ENCODE data around the gene KLLN.
"Not testable (repeated sequence)": the region's sequence is repeated elsewhere in the genome, so short reads cannot be mapped to it uniquely, and the experiment has no call there.

The KLLN gene

DNA sequence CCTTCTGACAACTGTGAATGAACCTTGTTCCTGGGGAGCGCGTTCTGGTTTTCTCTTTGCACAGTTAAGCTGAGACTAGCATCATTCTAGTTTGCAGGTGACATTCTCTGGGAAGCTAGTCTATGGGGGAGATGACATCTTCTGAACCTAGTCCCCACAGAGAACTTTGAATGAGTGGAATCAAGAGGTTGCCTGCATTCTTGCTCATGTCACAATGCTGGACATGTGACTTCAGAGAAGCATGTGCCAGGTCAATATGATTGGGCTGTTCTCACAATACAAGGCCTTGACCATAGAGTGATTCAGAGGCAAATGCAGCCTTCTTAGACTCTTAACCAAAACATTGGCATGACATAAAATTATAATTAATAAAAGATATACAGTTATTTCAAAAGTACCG lies 22.1 kb downstream of the KLLN start:
- DNase-seq: no peak

DNA sequence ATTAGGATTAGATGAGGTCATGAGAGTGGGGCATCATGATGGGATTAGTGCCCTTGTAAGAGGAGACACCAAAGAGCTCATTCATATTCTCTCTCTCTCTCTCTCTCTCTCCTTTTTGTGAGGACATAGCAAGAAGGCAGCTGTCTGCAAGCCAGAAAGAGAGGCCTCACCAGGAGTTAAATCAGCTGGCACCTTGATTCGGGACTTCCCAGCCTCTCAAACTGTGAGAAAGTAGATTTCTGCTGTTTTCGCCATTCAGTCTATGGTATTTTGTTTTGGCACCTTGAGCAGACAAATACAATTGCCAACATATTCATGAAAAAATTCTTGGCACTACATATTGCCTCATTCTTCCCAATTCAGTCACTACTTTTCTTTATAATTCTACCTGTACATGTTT lies 24.7 kb downstream of the KLLN start:
- no peak for DNase-seq

DNA sequence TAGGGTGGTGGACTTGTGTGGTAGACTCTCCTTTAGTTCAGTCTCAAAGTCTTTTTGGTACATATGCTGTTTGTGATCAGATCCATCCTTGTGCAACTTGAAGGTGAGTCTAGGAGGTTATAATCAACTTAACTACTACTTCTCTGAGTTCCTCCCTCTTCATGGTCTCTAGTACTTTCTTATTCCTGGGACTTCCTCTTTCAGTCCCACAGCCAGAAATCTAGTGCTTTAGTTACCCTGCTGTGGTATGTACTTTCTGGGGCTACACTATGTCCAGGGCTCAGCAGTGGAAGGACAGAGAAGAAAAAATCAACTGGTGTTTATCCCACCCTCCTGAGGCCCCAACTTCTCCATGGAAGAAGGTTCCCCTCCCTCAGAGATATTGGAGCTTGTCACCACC lies 25.9 kb downstream of the KLLN start:
- DNase-seq: no peak

DNA sequence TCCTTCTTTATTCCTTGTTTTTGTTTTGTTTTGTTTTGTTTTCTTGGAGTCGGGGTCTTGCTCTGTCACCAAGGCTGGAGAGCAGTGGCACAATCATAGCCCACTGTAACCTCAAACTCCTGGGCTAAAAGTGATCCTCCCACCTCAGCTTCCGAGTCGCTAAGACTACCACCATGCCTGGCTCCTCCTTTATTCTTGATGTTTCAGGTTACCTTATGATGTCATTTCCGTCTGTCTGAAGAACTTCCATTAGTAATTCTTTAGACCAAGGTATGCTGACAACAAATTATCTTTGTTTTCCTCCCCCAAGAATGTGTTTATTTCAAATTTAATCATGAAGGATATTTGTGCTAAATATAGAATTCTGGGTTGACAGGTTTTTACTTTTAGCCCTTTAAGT lies 27.2 kb downstream of the KLLN start:
- no peak for DNase-seq

DNA sequence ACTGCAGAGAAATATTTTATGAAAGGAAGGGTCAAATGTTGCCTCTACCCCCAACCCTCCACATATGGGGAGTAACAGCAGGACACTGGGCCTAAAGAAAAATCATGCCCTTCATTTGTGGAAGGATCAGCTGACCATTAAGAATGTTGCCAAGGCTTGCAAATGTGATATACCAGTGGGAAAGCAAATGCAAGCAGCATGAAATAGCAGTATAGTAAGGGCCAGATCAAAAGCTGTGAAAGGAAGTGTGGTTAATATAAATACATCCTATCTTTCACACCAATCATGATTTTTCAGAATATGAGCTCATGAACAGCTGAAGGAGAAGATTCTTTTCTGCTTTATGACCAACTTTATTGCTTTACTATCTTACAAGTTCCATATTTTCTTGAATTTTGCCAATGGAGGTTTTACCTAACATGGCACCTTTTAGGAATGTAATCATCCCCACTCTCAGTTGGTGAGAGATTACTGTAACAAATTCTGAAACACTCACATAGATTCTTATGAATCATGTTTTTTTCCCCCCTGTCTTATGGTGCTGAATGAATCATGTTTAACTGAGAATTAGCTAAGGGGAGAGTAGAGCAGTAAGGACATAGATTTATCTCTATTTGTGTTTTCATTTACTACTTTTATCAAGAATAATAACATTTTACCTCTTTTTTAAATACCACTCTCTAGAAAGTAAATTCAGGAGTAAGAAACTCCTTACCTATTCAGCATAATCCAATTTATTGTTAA lies 33.2 kb downstream of the KLLN start:
- DNase-seq: no peak

DNA sequence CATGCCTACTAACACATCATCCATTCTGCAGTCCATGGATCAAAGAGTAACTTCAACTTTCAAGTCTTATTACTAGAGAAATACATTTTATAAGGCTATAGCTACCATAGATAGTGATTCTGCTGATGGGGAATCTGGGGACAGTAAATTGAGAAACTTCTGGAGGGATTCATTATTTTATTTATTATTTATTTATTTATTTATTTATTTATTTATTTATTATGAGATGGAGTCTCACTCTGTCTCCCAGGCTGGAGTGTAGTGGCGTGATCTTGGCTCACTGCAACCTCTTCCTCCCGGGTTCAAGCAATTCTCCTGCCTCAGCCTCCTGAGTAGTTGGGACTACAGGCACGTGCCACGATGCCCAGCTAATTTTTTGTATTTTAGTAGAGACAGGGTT lies 34.3 kb downstream of the KLLN start:
- DNase-seq: not testable (repeated sequence)

DNA sequence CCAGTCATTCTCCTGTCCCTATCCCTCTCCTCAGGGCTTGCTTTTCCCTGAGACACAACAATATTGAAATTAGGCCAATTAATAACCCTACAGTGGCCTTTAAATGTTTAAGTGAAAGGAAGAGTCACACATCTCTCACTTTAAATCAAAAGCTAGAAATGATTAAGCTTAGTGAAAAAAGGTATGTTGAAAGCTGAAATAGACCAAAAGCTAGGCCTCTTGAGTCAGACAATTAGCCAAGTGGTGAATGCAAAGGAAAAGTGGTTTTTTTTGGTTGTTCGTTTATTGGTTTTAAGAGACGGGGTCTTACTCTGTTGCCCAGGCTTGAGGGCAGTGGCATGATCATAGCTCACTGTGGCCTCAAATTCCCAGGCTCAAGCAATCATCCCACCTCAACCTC lies 35.7 kb downstream of the KLLN start:
- no peak for DNase-seq

DNA sequence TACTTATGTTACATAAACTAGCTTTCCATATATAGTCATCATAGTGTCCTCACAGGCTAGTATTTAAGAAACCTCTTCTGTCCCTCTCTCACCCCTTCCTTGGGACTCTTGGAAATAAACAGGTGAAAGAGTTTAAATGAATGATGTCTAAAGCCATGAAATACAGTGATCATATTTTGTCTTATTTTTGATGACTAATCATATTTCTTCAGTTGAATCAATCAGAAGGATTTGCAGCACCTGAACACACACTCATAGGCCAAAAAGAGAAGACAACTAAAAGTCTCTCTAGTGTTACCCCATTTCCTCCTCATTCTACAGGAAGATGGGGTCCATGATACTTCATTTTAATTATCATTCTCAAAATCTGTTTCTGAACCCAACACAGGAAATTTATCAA lies 36.7 kb downstream of the KLLN start:
- no peak for DNase-seq

DNA sequence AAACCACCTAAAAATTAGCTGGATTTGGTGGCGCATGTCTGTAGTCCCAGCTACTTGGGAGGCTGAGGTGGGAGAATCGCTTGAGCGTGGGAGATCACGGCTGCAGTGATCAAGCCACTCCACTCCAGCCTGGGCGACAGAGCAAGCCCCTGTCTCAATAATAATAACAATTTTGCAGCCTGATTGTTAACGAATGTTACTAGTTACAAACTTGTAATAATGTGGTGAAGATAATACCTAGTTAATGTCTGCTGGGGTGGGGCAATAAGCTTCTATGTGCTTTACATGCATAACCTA lies 44.1 kb downstream of the KLLN start:
- no peak for DNase-seq

DNA sequence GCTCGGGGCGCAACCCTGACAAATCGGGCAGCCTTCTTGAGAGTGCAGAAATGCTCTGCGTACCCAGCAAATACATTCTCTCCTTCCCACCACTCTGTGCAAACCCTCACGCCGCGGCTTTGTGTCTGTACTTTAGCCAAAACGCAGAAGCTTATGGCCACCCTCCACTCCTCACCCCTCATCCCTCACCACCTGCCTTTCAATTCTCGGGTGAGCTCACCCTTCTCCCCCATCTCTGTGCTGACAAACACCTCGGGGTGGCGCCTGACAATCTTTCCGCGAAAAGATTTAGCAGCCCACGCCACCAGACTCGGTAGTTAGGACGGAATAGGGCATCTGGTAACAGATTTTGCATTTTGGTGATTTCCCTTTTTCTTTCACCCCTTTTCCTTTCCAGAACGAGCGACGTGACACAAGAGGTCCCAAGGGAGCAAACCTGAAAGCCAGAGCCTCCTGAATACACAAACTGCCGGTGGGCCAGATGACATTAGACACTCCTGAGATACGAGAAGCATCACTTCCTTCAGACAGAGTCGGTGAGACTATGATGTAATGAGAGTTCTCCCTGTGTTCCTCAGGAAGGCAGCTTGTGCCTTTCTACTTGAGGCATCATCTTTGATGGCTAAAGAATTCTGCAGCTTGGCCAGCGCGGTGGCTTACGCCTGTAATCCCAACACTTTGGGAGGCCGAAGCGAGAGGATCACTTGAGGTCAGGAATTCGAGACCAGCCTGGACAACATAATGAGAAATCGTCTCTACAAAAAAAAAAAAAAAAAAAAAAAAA lies 44.6 kb downstream of the KLLN start:
- DNase-seq: peak; percentile 72

DNA sequence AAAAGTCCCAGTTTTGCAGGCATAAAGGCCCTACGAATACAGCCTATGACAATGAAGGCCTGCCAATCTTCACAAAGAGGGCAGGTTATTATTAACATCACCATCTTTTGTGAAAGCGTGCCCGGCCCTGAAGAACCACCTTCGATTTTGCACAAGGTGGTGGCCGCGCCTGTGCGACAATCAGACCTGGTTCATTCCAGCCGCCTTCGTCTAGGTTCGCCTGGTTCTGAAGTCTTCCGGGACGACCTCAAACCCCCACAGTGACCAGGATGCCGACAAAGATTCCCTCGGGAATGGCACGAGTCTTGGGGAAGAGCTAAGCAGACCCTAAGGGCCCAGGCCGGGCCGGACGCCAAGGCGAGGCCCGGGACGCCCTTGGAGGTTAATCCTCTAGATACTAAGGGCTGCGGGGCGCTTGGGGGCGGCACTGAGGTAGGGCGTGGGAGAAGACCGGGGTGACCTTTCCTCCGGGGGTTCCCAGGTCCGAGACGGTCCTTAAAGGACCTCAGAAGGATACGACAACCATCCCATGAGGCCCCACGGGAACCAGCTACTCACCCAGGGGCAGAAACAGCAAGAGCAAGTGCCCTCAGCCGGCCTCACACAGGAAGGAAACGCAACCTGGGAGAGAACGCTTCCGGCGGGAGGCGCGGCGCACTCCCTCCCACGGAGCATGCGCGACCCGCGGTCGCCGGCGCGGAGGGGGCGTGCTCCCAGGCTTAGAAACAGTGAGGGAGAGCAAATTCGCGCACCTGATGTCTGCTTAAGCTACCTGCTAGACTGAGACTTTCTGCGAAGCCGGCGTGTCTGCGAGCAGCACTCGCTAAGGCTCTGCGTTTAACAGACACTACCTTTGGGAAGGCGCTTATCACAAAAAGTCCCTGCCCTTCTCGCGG lies 45.5 kb downstream of the KLLN start, which contains the start of gene ATAD1:
TSS of gene ATAD1 (minus strand) at position 618 of the 896 bp plus-strand sequence. CDS start 3,627 bp downstream, outside the sequence.
- DNase-seq: peak; percentile 91

DNA sequence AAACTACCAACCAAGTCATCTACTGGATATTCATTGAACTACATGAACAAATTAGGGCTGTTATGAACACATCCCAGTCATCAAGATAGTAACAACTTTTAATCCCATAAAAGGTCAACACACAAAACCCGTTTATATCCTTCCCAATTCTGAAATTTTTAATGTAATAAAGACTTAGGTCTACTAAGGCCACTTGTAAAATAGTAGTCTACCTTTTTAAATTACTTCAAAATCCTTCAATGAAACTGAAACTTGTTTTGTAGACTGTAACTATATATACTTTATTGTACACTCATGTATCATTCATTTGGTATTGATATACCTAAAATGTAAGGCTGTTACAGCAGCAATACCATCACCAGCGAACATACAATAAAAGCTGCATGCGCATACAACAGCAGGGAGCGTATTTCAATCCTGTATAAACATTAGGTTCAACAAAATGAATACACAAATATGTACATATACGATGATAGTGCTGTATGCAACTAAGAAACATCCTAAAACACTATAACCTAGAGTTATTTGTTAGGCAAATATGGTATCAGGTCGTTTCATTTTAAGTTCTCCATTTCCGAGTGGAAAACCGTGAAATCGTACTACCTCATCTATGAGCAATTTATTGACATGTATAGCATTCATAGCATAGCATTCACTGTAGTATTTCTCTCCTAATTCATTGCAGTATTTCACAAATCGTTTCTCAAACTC lies 46.3 kb downstream of the KLLN start:
- no peak for DNase-seq

DNA sequence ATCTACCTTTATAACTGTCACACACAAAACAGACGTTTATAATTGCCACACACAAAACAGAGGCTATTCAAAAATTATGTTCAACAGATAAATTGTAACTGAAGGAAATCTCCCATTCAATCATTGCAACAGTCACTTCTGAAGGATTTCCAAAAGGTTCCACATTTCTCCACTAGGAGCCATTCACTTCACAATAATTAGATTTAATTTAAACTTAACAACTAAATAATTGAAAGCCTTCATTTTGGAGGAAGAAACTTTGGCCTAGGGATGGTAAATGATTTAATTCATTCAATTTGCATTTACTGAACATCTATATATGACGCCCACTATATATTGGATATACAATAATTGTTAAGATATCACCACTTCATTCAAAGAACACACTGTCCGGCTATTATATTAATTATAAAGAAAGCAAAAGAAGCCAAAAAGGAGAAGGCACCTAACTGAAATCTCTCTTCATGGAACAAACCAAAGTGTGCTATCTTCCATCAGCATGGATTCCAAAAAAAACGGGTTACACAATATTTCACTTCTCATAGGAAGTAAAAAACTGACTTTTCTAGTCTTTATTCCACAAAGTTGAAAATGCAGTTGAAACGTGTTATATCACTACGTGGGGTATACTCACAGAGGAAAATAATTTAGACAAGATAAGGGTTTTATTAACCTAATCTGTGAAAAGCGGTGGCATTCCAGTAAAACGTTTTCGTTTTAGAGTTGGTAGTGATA lies 47.0 kb downstream of the KLLN start:
- no peak for DNase-seq

Data from CD4-positive, alpha-beta T cell treated with Interleukin-12 subunit alpha and Interleukin-12 subunit beta, for 1 hour (primary cell).